ENCODE results near the gene MNAT1.

MNAT1 gene

GRCh38 chr14:60971271-60971670, 236.7 kb downstream of the MNAT1 start:
- ChIA-PET CTCF (interaction anchor here (1.2 kb wide), 1 partner anchor 10 kb away, joined by 3 read pairs; no protein-coding TSS in a partner anchor), POLR2A (no interaction called here)
- no CpG with 5 or more reads among the region's 2 CpGs for WGBS (ENCODE audit: insufficient coverage)

GRCh38 chr14:60972295-60972694, 237.7 kb downstream of the MNAT1 start:
- no peak for DNase-seq
- WGBS (ENCODE audit: insufficient coverage): 98% methylated on average over 7 of the region's 15 CpGs
- POLR2A ChIA-PET: no interaction called here
- H3K27me3 ChIP-seq (replicated peaks in 2 of 5; ENCODE audit: control insufficient read depth in 4 of 5, insufficient read depth in 5 of 5, low read length in 4 of 5): no peaks in the 10 kb centered on the region
- H3K4me3 ChIP-seq (ENCODE audit: control insufficient read depth in 1 of 7, extremely low read depth in 1 of 7, insufficient read depth in 4 of 7, low read depth in 2 of 7, low read length in 6 of 7): no peak overlapping the region
- no peak overlapping the region for H3K27ac ChIP-seq (ENCODE audit: insufficient read depth in 1 of 2, low read depth in 1 of 2, low read length in 2 of 2, poor library complexity in 1 of 2, severe bottlenecking in 2 of 2)
- H3K4me1 ChIP-seq (ENCODE audit: control extremely low read depth in 1 of 4, control insufficient read depth in 4 of 4, insufficient read depth in 4 of 4, low read length in 3 of 4): no peaks in the 10 kb centered on the region
- peaks cover 3 to 34% (median 15%) of the 10 kb centered on the region in 4 experiments for H3K36me3 ChIP-seq (ENCODE audit: control insufficient read depth in 4 of 4, insufficient read depth in 4 of 4, low read length in 3 of 4)
- CTCF ChIA-PET: no interaction called here
- no peaks in the 10 kb centered on the region for H3K9me3 ChIP-seq (ENCODE audit: control extremely low read depth in 1 of 5, control insufficient read depth in 4 of 5, insufficient read depth in 2 of 5, low read depth in 1 of 5, low read length in 4 of 5)

More at GRCh38 chr14:60971271-60971670, 236.7 kb downstream of the MNAT1 start:
- DNase-seq: no peak
- Histone ChIP-seq H3K27ac (ENCODE audit: insufficient read depth in 1 of 2, low read depth in 1 of 2, low read length in 2 of 2, poor library complexity in 1 of 2, severe bottlenecking in 2 of 2) (no peak overlapping the region), H3K27me3 (replicated peaks in 2 of 5; ENCODE audit: control insufficient read depth in 4 of 5, insufficient read depth in 5 of 5, low read length in 4 of 5) (no peaks in the 10 kb centered on the region), H3K4me1 (ENCODE audit: control extremely low read depth in 1 of 4, control insufficient read depth in 4 of 4, insufficient read depth in 4 of 4, low read length in 3 of 4) (no peaks in the 10 kb centered on the region), H3K36me3 (ENCODE audit: control insufficient read depth in 4 of 4, insufficient read depth in 4 of 4, low read length in 3 of 4) (peaks cover 3 to 32% (median 13%) of the 10 kb centered on the region in 4 experiments), H3K4me3 (ENCODE audit: control insufficient read depth in 1 of 7, extremely low read depth in 1 of 7, insufficient read depth in 4 of 7, low read depth in 2 of 7, low read length in 6 of 7) (no peak overlapping the region), H3K9me3 (ENCODE audit: control extremely low read depth in 1 of 5, control insufficient read depth in 4 of 5, insufficient read depth in 2 of 5, low read depth in 1 of 5, low read length in 4 of 5) (no peaks in the 10 kb centered on the region)

GRCh38 chr14:60973070-60973469, 238.5 kb downstream of the MNAT1 start:
- Histone ChIP-seq H3K9me3 (ENCODE audit: control extremely low read depth in 1 of 5, control insufficient read depth in 4 of 5, insufficient read depth in 2 of 5, low read depth in 1 of 5, low read length in 4 of 5) (no peaks in the 10 kb centered on the region), H3K27me3 (replicated peaks in 2 of 5; ENCODE audit: control insufficient read depth in 4 of 5, insufficient read depth in 5 of 5, low read length in 4 of 5) (no peaks in the 10 kb centered on the region), H3K27ac (ENCODE audit: insufficient read depth in 1 of 2, low read depth in 1 of 2, low read length in 2 of 2, poor library complexity in 1 of 2, severe bottlenecking in 2 of 2) (no peak overlapping the region), H3K4me1 (ENCODE audit: control extremely low read depth in 1 of 4, control insufficient read depth in 4 of 4, insufficient read depth in 4 of 4, low read length in 3 of 4) (no peaks in the 10 kb centered on the region), H3K36me3 (ENCODE audit: control insufficient read depth in 4 of 4, insufficient read depth in 4 of 4, low read length in 3 of 4) (peaks cover 3 to 35% (median 15%) of the 10 kb centered on the region in 4 experiments), H3K4me3 (ENCODE audit: control insufficient read depth in 1 of 7, extremely low read depth in 1 of 7, insufficient read depth in 4 of 7, low read depth in 2 of 7, low read length in 6 of 7) (no peak overlapping the region)
- WGBS (ENCODE audit: insufficient coverage): 100% methylated on average over 3 of the region's 3 CpGs
- POLR2A ChIA-PET: no interaction called here
- CTCF ChIA-PET: no interaction called here
- DNase-seq: no peak

GRCh38 chr14:60974090-60974651, 239.6 kb downstream of the MNAT1 start:
- Histone ChIP-seq H3K4me3 (ENCODE audit: control insufficient read depth in 1 of 7, extremely low read depth in 1 of 7, insufficient read depth in 4 of 7, low read depth in 2 of 7, low read length in 6 of 7) (no peak overlapping the region), H3K27me3 (replicated peaks in 2 of 5; ENCODE audit: control insufficient read depth in 4 of 5, insufficient read depth in 5 of 5, low read length in 4 of 5) (no peaks in the 10 kb centered on the region), H3K36me3 (ENCODE audit: control insufficient read depth in 4 of 4, insufficient read depth in 4 of 4, low read length in 3 of 4) (peaks cover 3 to 35% (median 17%) of the 10 kb centered on the region in 4 experiments), H3K4me1 (ENCODE audit: control extremely low read depth in 1 of 4, control insufficient read depth in 4 of 4, insufficient read depth in 4 of 4, low read length in 3 of 4) (no peaks in the 10 kb centered on the region), H3K27ac (ENCODE audit: insufficient read depth in 1 of 2, low read depth in 1 of 2, low read length in 2 of 2, poor library complexity in 1 of 2, severe bottlenecking in 2 of 2) (no peak overlapping the region), H3K9me3 (ENCODE audit: control extremely low read depth in 1 of 5, control insufficient read depth in 4 of 5, insufficient read depth in 2 of 5, low read depth in 1 of 5, low read length in 4 of 5) (no peaks in the 10 kb centered on the region)
- WGBS (ENCODE audit: insufficient coverage): 100% methylated on average over 1 of the region's 6 CpGs
- ChIA-PET CTCF (no interaction called here), POLR2A (interaction anchor here (0.6 kb wide), 1 partner anchor 259 kb away, joined by 3 read pairs; no protein-coding TSS in a partner anchor)
- DNase-seq: no peak

GRCh38 chr14:60975551-60975950, 241.0 kb downstream of the MNAT1 start:
- Histone ChIP-seq H3K27ac (ENCODE audit: insufficient read depth in 1 of 2, low read depth in 1 of 2, low read length in 2 of 2, poor library complexity in 1 of 2, severe bottlenecking in 2 of 2) (no peak overlapping the region), H3K36me3 (ENCODE audit: control insufficient read depth in 4 of 4, insufficient read depth in 4 of 4, low read length in 3 of 4) (peaks cover 3 to 35% (median 17%) of the 10 kb centered on the region in 4 experiments), H3K27me3 (replicated peaks in 2 of 5; ENCODE audit: control insufficient read depth in 4 of 5, insufficient read depth in 5 of 5, low read length in 4 of 5) (no peaks in the 10 kb centered on the region), H3K9me3 (ENCODE audit: control extremely low read depth in 1 of 5, control insufficient read depth in 4 of 5, insufficient read depth in 2 of 5, low read depth in 1 of 5, low read length in 4 of 5) (no peaks in the 10 kb centered on the region), H3K4me3 (ENCODE audit: control insufficient read depth in 1 of 7, extremely low read depth in 1 of 7, insufficient read depth in 4 of 7, low read depth in 2 of 7, low read length in 6 of 7) (no peak overlapping the region), H3K4me1 (ENCODE audit: control extremely low read depth in 1 of 4, control insufficient read depth in 4 of 4, insufficient read depth in 4 of 4, low read length in 3 of 4) (peaks cover 2 to 6% (median 5%) of the 10 kb centered on the region in 4 experiments)
- WGBS (ENCODE audit: insufficient coverage): 76% methylated on average over 2 of the region's 2 CpGs
- no peak for DNase-seq
- CTCF ChIA-PET: no interaction called here
- POLR2A ChIA-PET: no interaction called here

GRCh38 chr14:60977847-60978246, 243.3 kb downstream of the MNAT1 start:
- ChIA-PET POLR2A (no interaction called here), CTCF (no interaction called here)
- Histone ChIP-seq H3K4me3 (ENCODE audit: control insufficient read depth in 1 of 7, extremely low read depth in 1 of 7, insufficient read depth in 4 of 7, low read depth in 2 of 7, low read length in 6 of 7) (no peak overlapping the region), H3K36me3 (ENCODE audit: control insufficient read depth in 4 of 4, insufficient read depth in 4 of 4, low read length in 3 of 4) (peaks cover 3 to 32% (median 17%) of the 10 kb centered on the region in 4 experiments), H3K27me3 (replicated peaks in 2 of 5; ENCODE audit: control insufficient read depth in 4 of 5, insufficient read depth in 5 of 5, low read length in 4 of 5) (no peaks in the 10 kb centered on the region), H3K9me3 (ENCODE audit: control extremely low read depth in 1 of 5, control insufficient read depth in 4 of 5, insufficient read depth in 2 of 5, low read depth in 1 of 5, low read length in 4 of 5) (no peaks in the 10 kb centered on the region), H3K27ac (ENCODE audit: insufficient read depth in 1 of 2, low read depth in 1 of 2, low read length in 2 of 2, poor library complexity in 1 of 2, severe bottlenecking in 2 of 2) (no peak overlapping the region), H3K4me1 (ENCODE audit: control extremely low read depth in 1 of 4, control insufficient read depth in 4 of 4, insufficient read depth in 4 of 4, low read length in 3 of 4) (peaks cover 10 to 22% (median 17%) of the 10 kb centered on the region in 4 experiments)
- no peak for DNase-seq
- WGBS (ENCODE audit: insufficient coverage): no CpG with 5 or more reads among the region's 2 CpGs

- ChIA-PET POLR2A (interaction anchor here (0.6 kb wide), 1 partner anchor 326 kb away, joined by 3 read pairs; no protein-coding TSS in a partner anchor), CTCF (interaction anchor here (0.9 to 1.3 kb wide), 4 partner anchors 18 to 356 kb away, joined by 3 read pairs; no protein-coding TSS in a partner anchor)
- Histone ChIP-seq H3K4me1 (ENCODE audit: control extremely low read depth in 1 of 4, control insufficient read depth in 4 of 4, insufficient read depth in 4 of 4, low read length in 3 of 4) (peaks cover 10 to 28% (median 19%) of the 10 kb centered on the region in 4 experiments), H3K27me3 (replicated peaks in 2 of 5; ENCODE audit: control insufficient read depth in 4 of 5, insufficient read depth in 5 of 5, low read length in 4 of 5) (no peaks in the 10 kb centered on the region), H3K9me3 (ENCODE audit: control extremely low read depth in 1 of 5, control insufficient read depth in 4 of 5, insufficient read depth in 2 of 5, low read depth in 1 of 5, low read length in 4 of 5) (no peaks in the 10 kb centered on the region), H3K27ac (ENCODE audit: insufficient read depth in 1 of 2, low read depth in 1 of 2, low read length in 2 of 2, poor library complexity in 1 of 2, severe bottlenecking in 2 of 2) (peak within 1 kb of the TSS; percentile 61 to 84), H3K4me3 (ENCODE audit: control insufficient read depth in 1 of 7, extremely low read depth in 1 of 7, insufficient read depth in 4 of 7, low read depth in 2 of 7, low read length in 6 of 7) (peak within 1 kb of the TSS; percentile 75 to 98 (median 98)), H3K36me3 (ENCODE audit: control insufficient read depth in 4 of 4, insufficient read depth in 4 of 4, low read length in 3 of 4) (peaks cover 0 to 14% (median 3%) of the 10 kb centered on the region in 4 experiments)
- under 1% methylated on average over 52 of the region's 59 CpGs for WGBS (ENCODE audit: insufficient coverage)
- peak; percentile 90 to 94 (median 92) for DNase-seq
Measured at GRCh38 chr14:60980811-60981632, 246.5 kb downstream of the MNAT1 start, which contains the start of the genes SLC38A6 and TRMT5. TSS of gene SLC38A6 (plus strand) at chr14:60981245. CDS start at chr14:60981278, 33 bp downstream. TSS of gene TRMT5 (minus strand) at chr14:60981079. CDS start at chr14:60980973, 106 bp downstream.

All from common myeloid progenitor, CD34-positive (primary cell).